Umbilical cord (tissue), 2 donors: ENCODE measurements around the gene POU4F1. TPM values are rescaled to one million over a fixed set of nuclear protein-coding genes. Genes with fewer than 3 reads are reported as not detected.

Experiments used
- DNase-seq: peaks from one replicate; pipeline ENCODE4 v3.0.0-alpha.2; 2015; ENCODE audit warnings: low spot score
- total RNA-seq: library from RNA; depleted of rRNA; stranded (reverse); fragments of >200 nt; gene quantifications from one replicate; pipeline ENCODE4 v1.2.3, GENCODE V29; 2014; ENCODE audit warnings: low replicate concordance; ENCODE audit not compliant: insufficient read depth

POU4F1 gene
- total RNA-seq, 1 donor from 2014 or later, result 1.2 TPM

DNA sequence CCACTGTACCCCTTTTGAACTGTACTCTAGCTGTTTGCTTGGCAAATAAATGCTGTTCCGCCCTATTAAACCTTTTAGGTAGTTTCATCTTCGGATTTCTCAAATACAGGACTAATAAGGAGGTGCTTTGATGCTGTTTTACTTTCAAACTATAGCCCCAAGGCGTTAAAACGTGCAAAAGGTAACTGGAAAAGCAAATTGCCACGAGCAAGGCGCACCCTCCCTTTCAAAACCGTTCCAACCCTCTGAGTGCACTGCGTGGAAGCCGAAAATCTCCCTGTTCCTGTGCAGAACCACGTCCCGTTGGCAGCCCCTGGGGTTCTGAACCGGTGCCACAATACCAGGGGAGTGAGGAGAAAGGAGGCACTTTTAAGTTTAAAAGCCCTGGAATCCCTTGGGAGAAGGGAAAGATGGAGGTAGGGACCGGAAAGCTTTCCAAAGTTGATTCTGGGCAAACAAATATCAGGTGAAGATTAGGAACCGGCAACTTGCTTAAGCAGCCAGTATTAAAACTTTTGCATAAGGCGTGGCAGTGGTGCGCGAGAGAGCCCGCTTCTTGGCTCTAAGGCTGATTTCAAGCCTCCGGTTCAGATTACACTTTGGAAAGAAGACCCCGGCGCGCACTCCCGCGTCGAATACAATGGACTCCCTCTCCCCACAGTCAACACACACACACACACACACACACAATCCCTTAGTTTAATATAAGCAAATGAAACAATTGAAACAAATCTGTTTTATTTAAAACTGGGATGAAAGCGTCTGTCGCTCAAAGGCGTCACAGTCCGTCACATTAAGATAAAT is 9.5 kb downstream of the POU4F1 start:
- DNase-seq, result no peak

DNA sequence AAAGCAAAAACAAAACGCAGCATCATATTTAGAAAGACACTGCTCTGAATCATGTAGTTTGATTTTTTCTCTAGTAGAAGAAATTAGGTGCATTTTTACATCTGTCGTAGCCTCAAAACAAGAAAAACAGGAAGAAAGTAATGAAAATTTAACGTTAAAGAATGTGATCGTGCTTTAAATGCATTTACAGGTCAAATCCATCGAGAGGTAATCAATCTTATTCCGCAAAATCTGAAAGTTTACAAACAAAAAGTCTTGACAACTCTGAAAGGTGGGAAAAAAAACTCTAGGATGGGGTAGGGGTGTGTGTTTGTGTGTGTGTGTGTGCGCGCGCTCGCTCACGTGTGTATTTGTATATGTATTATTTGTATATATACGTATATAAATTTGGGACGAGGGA is 10.2 kb downstream of the POU4F1 start:
- no peak for DNase-seq

DNA sequence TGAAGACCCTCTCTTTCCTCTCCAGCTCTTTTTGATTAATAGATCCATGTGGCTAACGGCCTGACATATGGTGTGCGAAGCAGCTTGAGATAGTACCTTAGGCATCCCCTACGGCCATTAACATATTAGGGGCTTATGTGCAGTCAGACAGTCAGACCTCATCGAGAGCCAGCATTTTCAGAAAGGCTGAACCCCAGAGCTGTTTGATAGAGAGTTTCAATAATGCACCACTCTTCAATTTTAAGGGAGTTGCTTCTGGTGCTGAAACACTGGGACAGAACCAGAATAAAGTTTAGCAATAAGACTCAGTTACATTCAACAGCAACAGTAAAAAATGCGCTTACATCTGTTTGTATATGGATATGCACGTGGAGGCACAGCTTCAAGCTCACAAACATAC is 10.8 kb downstream of the POU4F1 start:
- no peak for DNase-seq

DNA sequence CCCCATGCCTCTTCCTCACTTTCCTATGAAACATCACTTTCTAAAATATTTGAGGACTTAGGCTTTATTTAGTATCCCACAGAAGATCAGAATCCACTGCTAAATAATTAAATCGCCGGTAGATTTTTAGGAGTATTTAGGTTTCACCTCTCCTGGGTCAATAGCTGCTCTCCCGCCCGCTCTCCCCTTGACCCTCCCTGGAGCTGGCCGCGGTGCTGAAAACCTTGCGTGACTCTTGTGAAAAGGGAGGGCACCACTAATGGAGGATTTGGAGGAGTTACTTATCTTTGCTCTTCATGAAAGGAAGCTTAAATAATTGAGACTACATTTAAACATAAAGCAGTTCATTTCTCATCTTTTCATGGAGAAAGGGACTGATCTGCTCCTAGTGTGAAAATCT is 14.1 kb downstream of the POU4F1 start:
- no peak for DNase-seq

DNA sequence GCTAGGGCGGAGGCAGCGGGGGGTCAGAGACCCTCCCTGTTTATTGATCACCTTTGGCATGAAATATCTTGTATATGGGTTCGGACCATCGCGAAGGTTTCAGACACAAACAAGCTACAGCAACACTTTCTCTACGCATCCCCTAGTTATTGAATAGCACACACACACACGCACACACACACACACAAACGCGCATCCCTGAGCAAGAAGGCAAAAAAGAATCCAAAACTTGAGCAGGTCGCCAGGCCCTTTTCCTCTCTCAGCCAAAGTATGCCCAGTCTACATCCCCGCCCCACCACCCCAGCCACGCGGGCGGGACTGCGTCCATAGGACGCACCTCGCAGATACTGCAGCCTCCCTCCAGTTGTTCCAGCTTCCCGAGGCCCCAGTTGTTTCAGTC is 16.0 kb downstream of the POU4F1 start:
- no peak for DNase-seq

DNA sequence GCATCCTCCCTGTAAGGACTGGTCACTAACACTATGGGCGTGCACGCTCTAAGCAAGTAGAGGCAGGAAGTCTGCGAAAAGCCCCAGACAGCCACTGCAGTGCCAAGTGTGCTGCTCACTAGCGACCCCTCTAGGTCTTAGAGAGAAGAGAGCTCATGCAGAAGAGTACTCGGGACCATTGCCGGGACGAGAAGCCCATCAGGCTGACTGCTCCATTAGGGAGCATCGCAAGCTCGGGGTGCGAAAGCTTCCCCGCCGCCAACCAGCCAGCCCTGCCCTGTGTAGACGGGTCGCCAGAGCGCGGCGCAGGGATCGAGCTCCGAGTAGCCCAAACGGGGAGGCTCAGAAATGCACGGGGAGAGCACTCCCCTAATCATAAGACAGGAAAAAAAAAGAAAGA is 16.6 kb downstream of the POU4F1 start:
- no peak for DNase-seq

DNA sequence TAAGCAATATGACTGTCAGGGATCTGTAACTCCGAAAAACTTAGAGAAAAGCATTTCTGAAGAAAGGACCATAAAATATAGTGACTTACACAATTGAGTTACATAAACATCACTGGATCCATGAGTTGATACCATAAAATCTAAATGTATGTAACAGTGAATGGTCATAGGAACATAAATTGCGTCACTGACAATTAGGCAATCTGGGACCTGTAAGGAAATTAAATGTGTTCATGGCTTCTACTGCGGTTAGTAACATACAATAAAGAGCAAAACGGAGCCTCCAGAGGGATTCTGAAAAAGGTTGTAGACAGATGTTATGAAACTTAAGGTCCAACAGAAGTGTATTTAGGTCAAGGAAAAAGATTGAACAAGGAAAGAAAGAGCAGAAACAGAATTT is 27.1 kb downstream of the POU4F1 start:
- no peak for DNase-seq

DNA sequence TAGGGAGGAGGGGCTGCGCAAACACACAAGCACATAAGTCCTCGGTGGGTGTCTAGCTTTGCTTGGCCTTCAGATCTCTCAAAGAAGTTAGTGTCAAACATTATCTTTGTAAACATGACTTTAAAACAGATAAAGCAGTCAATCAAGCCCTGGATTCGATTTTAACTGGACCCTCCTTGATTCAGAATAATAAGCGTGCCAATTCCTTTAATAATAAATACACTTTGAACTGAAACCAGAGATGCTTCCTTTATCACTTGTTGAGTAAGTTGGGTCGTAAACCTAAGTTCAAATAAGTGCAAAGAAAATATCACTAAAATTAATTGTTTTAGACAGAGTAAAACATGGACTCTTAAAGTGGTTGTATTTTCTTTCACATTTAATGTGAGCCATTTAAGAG is 30.9 kb downstream of the POU4F1 start:
- DNase-seq, result no peak

DNA sequence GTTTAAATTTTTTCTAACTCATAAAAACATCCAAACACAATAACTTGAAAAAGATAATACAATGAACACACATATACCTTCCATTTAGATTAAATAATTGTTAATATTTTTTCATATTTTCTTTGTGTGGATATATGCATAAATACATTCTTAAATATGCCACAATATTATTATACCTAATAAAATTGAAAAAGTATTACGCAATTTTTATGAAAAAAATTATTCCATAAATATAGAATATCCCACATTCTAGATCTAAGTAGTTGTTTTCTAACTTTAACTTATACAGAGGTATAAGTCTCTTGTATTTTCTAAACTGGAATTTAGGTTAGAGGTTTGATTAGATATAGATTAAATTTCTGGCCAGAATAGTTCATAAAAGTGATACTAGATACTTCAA is 34.3 kb downstream of the POU4F1 start:
- DNase-seq, result no peak

DNA sequence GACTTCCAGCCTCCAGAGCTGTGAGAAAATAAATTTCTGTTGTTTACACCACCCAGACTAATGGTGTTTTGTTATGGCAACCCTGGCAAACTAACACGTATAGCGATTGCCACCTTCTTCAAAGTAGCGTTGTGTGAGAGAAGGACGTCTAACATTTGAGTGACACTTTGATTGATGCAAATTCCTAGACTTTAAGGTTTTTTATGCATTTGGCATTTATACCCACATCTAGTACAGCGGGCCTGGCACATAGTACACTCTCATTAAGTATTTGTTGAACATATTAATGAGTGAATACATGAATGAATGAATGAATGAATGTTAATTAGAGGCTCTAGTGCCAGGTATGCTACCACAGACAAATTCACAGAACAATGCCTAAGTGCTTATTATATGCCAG is 36.7 kb downstream of the POU4F1 start:
- no peak for DNase-seq

DNA sequence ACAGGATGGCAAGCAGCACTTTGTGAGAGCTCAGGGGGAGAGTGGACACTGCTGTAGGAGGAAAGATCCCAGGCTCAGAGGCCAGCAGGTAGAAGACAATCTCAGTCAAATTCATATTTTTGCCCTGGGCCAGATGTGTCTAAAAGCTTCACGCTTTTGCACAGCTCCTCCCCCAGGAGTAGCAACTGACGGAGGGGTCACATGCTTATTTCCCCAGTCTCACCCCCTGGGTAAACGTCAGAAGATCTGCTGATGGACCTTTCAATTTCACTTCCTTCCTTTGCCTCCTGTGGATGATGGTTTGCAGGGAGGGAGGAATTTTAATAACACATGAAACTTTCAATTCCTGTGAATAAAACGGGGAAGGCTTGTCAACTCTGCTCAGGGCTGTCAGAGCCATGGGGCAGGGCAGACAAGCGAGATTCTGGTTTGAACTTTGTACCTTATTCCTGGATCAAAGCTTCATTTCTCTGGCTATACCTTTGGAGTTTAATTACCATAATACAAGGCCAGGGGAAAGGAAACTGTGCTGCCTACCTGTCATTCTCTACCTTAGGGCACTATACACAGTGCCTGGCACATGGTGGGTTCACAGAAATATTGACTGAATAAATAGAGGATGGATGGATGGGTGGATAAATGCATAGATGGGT is 41.0 kb downstream of the POU4F1 start:
- DNase-seq, result no peak

Other genes with a start within 250 kb of the POU4F1 start
- gene OBI1, start 55.6 kb upstream of the POU4F1 start, total RNA-seq, result 18.1 TPM